ENCODE measurements around the gene HMOX2. TPM values are rescaled to one million over a fixed set of nuclear protein-coding genes. Genes with fewer than 3 reads are reported as not detected.

Gene HMOX2
- total and polyA plus RNA-seq, 12 donors: 58.4 to 251 (median 85.3) TPM

GRCh38 chr16:4455081-4455480 lies 21.1 kb upstream of the HMOX2 start:
- ATAC-seq (no peak), DNase-seq (no peak)
- Histone ChIP-seq H3K9me3 (no peaks in the 10 kb centered on the region), H3K27me3 (no peaks in the 10 kb centered on the region), H3K36me3 (peaks cover 4 to 100% (median 45%) of the 10 kb centered on the region in 9 donors), H3K4me3 (no peak overlapping the region), H3K4me1 (peaks cover 0 to 15% (median 0%) of the 10 kb centered on the region in 9 donors), H3K27ac (no peak overlapping the region)
- intact Hi-C loops (cut with DNase I): no loop called here
- no peak for TF ChIP-seq CTCF (IDR thresholded peaks at IDR 0.05)
- 89 to 94% methylated on average over 14 of the region's 14 CpGs for WGBS, 2 donors

- no peak for DNase-seq
Measured at GRCh38 chr16:4455951-4456350, 20.2 kb upstream of the HMOX2 start.

DNA sequence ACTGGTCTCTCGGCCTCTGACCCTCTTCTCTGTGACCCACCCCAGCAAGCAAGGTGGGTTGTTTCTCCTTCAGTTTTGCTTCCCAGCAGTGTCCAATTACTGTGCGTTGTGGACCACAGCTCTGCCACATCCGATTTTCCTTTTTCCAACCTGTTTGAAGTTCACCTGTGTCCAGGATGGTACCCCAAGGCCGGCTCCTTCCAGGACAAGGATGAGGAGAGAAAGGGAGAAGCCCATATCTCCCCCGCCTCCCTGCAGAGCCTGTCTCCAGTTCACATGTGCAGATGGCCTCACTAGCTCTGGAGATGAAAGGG lies 15.3 kb upstream of the HMOX2 start:
- Histone ChIP-seq H3K27ac (no peak overlapping the region), H3K27me3 (no peaks in the 10 kb centered on the region), H3K4me3 (no peak overlapping the region), H3K36me3 (peaks cover 0 to 96% (median 14%) of the 10 kb centered on the region in 9 donors), H3K4me1 (peaks cover 0 to 24% (median 6%) of the 10 kb centered on the region in 9 donors), H3K9me3 (no peaks in the 10 kb centered on the region)
- ATAC-seq (no peak), DNase-seq (no peak)
- no peak for TF ChIP-seq CTCF (IDR thresholded peaks at IDR 0.05)
- 87 to 91% methylated on average over 5 of the region's 5 CpGs for WGBS, 2 donors
- intact Hi-C loops (cut with DNase I): no loop called here

More at GRCh38 chr16:4455951-4456350, 20.2 kb upstream of the HMOX2 start:
- ATAC-seq: peak in 1 of 8 donors; percentile 14
- intact Hi-C loops (cut with DNase I): no loop called here
- Histone ChIP-seq H3K27me3 (no peaks in the 10 kb centered on the region), H3K36me3 (peaks cover under 1 to 99% (median 36%) of the 10 kb centered on the region in 9 donors), H3K4me1 (peaks cover 0 to 15% (median 0%) of the 10 kb centered on the region in 9 donors), H3K9me3 (no peaks in the 10 kb centered on the region), H3K27ac (no peak overlapping the region), H3K4me3 (no peak overlapping the region)
- TF ChIP-seq CTCF (IDR thresholded peaks at IDR 0.05): no peak
- 71 to 76% methylated on average over 10 of the region's 10 CpGs for WGBS, 2 donors

DNA sequence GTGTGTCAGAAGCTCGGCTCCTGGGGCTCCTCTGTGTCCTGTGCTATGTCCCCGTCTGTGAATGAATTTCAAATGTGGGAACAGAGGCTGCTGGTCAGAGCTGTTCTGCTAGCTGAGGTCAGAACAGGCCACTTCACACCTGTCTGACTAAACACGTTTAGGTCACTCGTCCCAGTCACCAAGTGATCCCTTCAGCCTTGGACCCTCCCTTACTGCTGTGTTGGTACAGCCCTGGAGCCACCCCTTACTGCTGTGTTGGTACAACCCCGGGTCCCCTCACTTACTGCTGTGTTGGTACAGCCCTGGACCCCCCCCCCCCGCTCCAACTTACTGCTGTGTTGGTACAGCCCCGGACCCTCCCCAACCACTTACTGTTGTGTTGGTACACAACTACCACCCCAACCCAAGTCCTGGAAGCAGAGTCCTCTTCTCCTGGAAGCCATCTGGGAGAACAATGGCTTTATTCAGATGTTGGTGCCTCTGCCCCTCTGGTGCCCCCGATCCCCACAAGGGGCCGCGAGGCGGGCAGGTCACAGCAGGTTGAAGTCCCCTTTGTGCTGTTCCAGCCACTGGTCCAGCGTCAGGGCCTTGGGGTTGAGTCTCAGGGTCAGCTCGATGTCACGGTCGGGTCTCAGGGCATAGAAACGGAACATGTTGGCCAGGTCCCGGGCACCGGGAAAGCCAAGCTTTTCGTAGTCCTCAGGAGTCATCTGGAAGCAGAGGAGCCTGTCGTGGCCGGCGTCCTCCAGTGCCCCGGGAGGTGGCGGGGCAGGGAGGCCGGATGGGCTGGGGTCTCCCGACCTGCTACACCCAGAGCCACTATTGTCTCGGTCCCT lies 14.7 kb upstream of the HMOX2 start:
- Histone ChIP-seq H3K4me3 (no peak overlapping the region), H3K9me3 (no peaks in the 10 kb centered on the region), H3K27ac (no peak overlapping the region), H3K36me3 (peaks cover 0 to 96% (median 10%) of the 10 kb centered on the region in 9 donors), H3K4me1 (peaks cover 0 to 28% (median 6%) of the 10 kb centered on the region in 9 donors), H3K27me3 (no peaks in the 10 kb centered on the region)
- 84 to 85% methylated on average over 27 of the region's 27 CpGs for WGBS, 2 donors
- TF ChIP-seq CTCF (IDR thresholded peaks at IDR 0.05): no peak
- intact Hi-C loops (cut with DNase I): no loop called here
- no peak for DNase-seq
- ATAC-seq: no peak
